GM19452 (cell line): ENCODE results near the gene MVB12B.

ENCODE experiments used
- ATAC-seq: cut with Tn5 transposase; IDR thresholded peaks from one replicate; pipeline ENCODE4 v1.9.1; 2021; ENCODE audit not compliant: unreplicated experiment

The MVB12B gene

DNA sequence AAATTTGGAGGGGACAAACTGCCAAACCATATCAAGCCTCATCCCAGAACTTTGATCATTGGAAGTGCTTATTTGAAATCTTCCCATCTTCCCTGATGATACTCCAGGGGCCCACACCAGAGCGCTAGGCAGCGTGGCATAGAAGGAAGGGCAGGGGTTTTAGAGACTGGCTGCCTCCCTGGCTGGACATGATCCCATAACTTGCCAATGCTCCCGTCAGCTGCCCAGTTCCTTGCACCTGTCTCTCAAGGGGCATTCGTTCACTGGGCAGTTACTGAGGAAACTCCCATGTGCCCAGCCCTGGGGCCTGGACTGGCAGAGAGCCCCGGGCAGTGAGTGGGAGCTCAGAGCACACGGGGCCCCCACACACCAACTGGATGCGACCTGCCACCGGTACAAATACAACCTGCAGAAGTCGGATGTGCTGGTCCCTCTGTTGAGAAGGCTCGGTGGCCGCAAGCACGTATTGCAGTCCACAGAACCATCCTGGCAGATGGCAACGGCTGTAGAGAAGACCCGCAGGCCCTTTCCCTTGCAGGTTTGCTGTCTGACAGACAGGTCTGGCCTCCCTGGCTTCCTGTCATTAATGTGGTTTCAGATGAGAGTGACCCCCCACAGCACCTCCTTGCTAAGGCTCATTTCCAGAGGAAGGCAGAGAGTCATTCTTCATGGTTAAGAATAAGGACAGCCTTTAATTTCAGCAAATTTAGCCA, 122.4 kb downstream of the MVB12B start:
- no peak for ATAC-seq

DNA sequence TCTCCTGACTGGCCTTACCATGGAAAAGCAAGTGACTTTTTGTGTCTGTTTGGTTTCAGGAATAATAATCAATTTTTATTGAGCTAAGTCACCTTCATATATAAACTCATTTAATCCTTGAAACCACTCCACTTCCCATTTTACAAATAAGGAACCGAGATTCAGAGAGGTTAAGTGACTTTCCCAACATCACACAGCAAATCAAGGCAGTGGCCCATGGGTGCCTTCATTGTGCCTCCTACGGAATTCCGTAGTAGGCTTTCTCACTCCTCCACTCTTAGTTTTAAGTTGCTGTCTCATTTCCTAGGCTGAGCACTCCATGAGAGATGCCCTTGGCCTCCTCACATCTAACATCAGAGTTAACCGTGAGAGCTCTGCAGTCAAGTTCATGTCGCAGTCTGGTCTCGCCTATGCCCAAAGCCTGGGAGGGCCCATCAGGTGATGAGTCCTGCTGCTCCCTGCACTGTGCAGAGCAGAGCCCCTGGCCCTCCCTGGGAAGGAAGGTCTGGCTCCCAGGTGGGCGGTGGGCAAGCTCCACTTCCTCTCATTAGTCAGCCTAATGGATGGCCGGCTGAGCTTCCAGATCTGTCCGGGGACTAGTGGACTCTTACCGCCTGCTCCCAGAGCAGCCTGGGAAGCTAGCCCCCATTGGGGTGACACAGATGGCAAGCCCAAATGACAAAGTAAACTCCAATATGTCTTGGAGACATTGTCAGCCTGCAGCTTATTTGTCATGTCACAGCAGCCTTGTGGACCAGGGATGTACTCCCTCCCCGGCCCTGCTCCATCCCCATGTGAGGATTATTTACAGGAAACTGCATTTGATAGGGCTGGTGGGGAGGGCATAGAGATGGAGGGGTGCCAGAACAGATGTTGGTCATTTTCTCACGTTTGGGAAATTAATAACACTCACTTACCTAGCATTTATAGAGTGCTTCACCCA, 123.4 kb downstream of the MVB12B start:
- ATAC-seq, result no peak

- ATAC-seq, result no peak
Observed at GRCh38 chr9:126450668-126451205, 124.1 kb downstream of the MVB12B start.

DNA sequence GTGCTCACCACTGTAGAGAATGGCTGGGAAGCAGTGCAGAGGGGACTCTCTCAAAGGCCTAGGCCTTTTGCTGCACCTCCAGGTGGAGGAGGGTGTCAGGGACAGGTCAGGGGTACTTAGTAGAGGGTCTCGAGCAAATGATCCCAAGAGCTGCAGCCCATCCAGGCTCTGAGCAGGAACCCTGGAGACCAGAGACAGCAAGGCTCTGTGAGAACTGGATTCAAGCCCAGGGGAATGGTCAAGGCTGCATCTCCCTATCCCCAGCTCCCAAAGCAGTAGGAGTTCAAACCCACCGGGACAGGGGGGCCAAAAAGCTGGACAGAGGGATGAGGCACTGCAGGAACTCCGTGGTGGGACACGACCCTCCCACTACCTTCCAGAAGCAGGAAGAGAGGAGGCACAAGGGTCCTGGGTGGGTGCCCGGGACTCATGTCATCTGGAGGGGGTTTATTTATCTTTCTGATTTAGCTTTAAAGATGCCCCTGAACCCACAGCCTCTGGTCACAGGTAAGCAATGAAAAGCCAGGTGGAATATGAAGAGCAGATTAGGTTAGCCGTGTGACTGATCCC, 124.8 kb downstream of the MVB12B start:
- no peak for ATAC-seq

DNA sequence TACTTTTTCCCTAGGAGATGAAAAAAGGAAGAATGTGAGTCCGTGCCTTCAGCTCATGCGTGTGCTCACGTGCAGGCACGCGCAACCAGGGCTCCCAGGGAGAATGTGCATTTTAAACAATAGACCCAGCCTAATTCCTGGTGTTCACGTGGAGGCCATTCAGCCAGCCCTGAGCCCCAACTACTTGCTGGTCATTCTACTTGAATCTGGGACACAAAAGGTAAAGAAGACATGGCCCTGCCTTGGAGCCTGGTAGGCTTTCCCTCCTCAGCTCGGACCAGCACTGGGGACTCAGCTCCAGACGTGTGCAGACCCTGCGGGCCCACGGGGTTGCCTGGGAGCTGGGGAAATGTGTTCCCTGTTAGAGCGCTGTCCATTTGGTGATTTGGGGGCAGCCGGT, 125.5 kb downstream of the MVB12B start:
- ATAC-seq, result no peak

GRCh38 chr9:126453156-126453963, 126.7 kb downstream of the MVB12B start:
- no peak for ATAC-seq

DNA sequence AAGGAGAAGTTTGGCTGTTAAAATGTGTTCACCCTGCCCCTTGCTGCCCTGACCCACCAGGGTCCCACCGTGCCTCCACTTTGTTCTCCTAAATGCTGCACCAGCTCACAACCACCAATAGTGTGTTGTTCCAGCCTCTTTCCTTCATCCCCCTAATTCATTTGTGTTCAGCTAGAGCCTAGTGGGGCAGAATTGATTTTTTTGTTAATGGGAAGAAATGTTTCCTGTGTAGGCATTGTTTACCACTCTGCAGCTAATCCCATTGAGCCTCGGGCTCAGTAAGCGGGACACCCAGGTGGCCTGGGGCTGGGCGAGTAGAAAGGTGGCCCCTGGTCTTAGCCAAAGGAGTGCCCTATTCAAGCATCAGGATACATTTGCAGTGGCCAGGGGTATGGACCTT, 127.6 kb downstream of the MVB12B start:
- no peak for ATAC-seq

GRCh38 chr9:126454795-126455194, 128.2 kb downstream of the MVB12B start:
- no peak for ATAC-seq

DNA sequence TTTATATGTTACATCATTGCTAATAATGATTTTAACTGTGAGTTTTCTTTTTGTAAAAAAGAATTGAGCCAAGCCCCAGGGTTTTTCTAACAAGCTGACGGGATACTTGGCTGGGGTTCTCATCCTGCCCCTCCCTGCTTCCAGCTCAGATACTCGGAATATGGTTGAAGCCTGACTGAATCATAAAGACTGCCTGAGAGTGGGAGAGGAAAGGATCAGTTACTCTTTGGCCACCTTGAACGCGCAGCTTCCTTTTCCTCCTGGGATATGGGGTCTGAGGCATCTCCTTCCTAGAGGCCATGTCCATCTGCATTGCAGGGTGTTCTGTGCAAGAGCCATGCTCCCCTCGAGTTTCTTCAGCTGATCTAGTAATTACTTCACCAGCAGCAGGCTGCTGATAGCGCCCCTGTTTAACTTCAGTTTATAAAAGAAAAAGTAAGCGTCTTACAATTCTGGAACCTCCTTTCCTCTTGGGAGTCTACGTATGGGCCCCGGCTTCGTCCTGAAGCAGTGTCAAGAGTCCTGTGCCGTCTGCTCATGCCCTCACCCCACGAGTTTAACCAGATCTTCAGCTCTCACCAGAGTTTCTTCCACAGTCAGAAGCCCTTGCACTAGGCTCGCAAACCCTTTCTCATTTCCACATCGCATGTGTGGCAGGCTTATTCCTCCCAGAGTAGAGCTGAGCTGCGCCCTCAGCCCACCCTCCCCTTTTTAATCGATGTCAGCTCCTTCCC, 130.0 kb downstream of the MVB12B start:
- ATAC-seq, result no peak

DNA sequence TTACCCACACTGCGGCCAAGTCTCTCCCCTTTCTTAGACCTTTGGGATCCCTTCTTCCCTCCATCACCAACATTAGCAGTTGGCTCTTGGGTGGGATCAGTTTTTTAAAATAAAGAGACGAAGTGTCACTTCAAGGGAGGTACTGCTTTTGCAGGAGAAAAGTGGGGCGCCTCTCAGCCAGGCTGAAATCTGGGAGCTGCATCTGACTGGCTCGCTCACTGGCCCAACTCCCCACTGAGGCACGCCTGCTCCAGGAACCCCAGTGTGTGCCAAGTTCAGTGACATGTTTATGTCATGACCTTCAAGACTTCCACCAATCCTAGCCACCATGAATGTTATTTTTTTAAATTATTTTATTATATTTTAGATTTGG, 130.5 kb downstream of the MVB12B start:
- no peak for ATAC-seq

DNA sequence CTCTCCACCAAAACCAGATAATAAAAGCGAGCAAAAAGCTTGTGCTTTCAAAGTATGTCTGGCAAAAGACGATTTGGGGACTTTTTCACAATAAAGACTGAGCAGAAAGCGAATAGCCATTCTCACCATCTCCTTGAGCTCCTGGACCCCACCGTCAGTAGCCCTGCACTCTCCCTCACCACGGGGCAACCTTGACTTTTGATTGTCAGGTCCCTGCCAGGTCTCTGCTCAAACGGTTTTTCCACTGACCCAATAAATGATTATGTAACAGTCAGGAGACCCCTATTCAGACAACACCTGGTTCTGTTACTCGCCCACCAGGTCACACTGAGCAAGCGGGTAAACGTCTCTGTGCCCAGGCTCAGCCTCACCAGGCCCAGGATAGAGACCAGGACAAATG, 131.3 kb downstream of the MVB12B start:
- ATAC-seq, result no peak

DNA sequence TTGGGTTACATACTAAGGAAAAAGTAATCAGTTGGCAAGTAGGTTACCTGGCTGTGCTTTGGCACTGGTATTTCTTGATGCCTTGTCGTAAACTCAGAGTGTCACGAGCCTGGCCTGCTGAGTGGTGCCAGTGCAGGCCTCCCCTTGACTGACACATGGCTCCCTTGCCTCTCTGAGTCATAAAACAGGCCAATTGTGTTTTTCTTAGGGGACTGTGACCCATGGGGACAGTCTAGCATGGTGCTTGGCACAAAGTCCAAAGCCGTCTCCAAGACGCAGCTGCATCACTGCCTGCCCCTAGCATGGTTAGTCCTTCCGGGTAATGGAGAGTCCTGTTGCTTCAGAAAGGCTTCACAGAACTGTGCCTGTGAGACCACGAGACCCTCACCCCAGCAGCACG, 132.5 kb downstream of the MVB12B start:
- ATAC-seq, result no peak

- no peak for ATAC-seq
Observed at GRCh38 chr9:126459546-126459945, 132.9 kb downstream of the MVB12B start.

- ATAC-seq, result no peak
Observed at GRCh38 chr9:126459965-126460843, 133.6 kb downstream of the MVB12B start.

DNA sequence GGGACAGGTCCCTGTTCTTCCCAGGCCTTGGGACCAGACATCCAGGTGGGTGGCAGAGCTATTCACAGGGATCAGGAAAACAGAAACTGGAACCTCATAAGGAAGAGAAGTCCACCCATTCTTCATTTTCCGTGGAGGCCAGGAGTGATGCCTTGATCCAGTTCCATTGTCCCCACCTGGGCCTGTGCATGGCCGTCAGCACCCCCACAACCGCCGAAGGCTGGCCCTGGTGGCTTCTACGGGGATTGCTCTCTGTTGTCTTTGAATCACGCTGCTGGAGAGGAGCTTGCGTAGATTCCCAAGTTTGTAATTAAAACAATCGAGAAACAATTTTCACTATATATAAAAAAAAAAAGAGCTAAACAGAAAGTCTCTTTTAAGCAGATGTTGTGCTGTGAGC, 134.4 kb downstream of the MVB12B start:
- no peak for ATAC-seq

GRCh38 chr9:126461608-126462007, 135.0 kb downstream of the MVB12B start:
- no peak for ATAC-seq

DNA sequence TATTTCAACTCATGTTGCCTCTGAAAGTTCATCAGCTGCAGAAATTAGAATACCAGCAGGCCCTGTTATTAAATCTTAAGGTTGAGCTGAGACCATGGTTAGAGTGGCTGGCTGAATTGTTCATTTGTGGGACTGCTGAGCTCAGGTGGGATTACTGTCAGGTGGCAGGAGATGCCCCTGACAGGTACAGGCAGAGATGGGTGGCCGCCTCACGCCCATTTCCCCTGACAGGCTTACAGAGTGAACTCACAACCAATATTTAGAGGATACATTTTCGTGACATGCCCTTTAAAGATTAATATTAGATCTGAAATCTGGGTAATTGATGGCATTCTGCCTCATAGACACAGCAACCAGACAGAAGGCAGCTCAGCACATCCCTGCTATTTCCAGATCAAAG, 136.0 kb downstream of the MVB12B start:
- no peak for ATAC-seq

- ATAC-seq, result no peak
Observed at GRCh38 chr9:126463426-126463825, 136.8 kb downstream of the MVB12B start.
